Caco-2 (cell line): ENCODE results near the gene MAML2. TPM values are rescaled to one million over a fixed set of nuclear protein-coding genes. Genes with fewer than 3 reads are reported as not detected.
A peak's percentile ranks its signal among the peaks of the same experiment; 100 is the strongest.

Experiments
- BruUV-seq: library from RNA; stranded (reverse); fragments of 400-500 nt; replicated peaks from 2 replicates; lab custom pipeline; 2021; lab: Mats Ljungman, UMichigan
- CTCF ChIA-PET: fragments of 300-600 bp; sonication (Branson Sonifier 250); formaldehyde crosslinking; loops from one replicate; lab custom pipeline; 2022; ENCODE audit warnings: antibody characterized with exemption; lab: Charles Lee
- POLR2A ChIA-PET: fragments of 300-600 bp; sonication (Branson Sonifier 250); formaldehyde crosslinking; loops from one replicate; lab custom pipeline; 2022; ENCODE audit warnings: antibody characterized with exemption; lab: Charles Lee
- DNase-seq, 2 experiments: peaks; one replicate each; pipeline versions ENCODE4 v3.0.0 to v3.0.0-alpha.2; 2020 to 2022
- H3K27me3 ChIP-seq: replicated peaks from 2 replicates; pipeline ENCODE4 v1.6.0; 2011; ENCODE audit warnings: low read length; ENCODE audit not compliant: control insufficient read depth, insufficient read depth
- H3K36me3 ChIP-seq: 2 replicates; pipeline ENCODE4 v1.5.1; 2011; ENCODE audit warnings: low read length; ENCODE audit not compliant: control insufficient read depth, insufficient read depth
- H3K4me1 ChIP-seq: fragments of 250-450 bp; sonication (Bioruptor Pico); 2 replicates; pipeline ENCODE4 v1.5.1; 2020; ENCODE audit warnings: mild to moderate bottlenecking
- H3K4me3 ChIP-seq: 2 replicates; pipeline ENCODE4 v1.5.1; 2011; ENCODE audit warnings: low read depth, mild to moderate bottlenecking, control low read depth, low read length
- H3K9me3 ChIP-seq: fragments of 250-450 bp; sonication (Bioruptor Pico); 2 replicates; pipeline ENCODE4 v1.5.1; 2020; ENCODE audit warnings: mild to moderate bottlenecking, moderate library complexity
- H3K27ac Mint-ChIP-seq: one replicate; pipeline ENCODE4 v1.8.0; 2022; ENCODE audit warnings: mixed read lengths; ENCODE audit not compliant: unreplicated experiment
- H3K27me3 Mint-ChIP-seq: one replicate; pipeline ENCODE4 v1.8.0; 2022; ENCODE audit warnings: mixed read lengths; ENCODE audit not compliant: insufficient read depth, unreplicated experiment
- H3K36me3 Mint-ChIP-seq: one replicate; pipeline ENCODE4 v1.8.0; 2022; ENCODE audit warnings: mild to moderate bottlenecking, mixed read lengths; ENCODE audit not compliant: insufficient read depth, unreplicated experiment
- H3K4me1 Mint-ChIP-seq: one replicate; pipeline ENCODE4 v1.8.0; 2022; ENCODE audit warnings: low read depth, mixed read lengths; ENCODE audit not compliant: unreplicated experiment
- H3K4me3 Mint-ChIP-seq: one replicate; pipeline ENCODE4 v1.8.0; 2022; ENCODE audit warnings: mild to moderate bottlenecking, moderate library complexity, mixed read lengths; ENCODE audit not compliant: unreplicated experiment
- H3K9me3 Mint-ChIP-seq: one replicate; pipeline ENCODE4 v1.8.0; 2022; ENCODE audit warnings: mixed read lengths; ENCODE audit not compliant: unreplicated experiment
- intact Hi-C: fragments of 100-400 bp; cut with micrococcal nuclease; formaldehyde crosslinking; loops from one replicate; pipeline ENCODE4 v1.10.0; 2022; ENCODE audit not compliant: unreplicated experiment
- total RNA-seq: library from RNA; stranded (reverse); gene quantifications from 2 replicates; pipeline ENCODE4 v1.2.3, GENCODE V29; 2022
- TF ChIP-seq, protein P1 (sequence below), 2 experiments: fragments of 200-600 bp in 1 of 2; IDR thresholded peaks; 1 replicate in 1 of 2; 2 replicates in 1 of 2; pipeline versions ENCODE4 v1.5.1 to v1.8.0; 2011 to 2022; ENCODE audit warnings: antibody characterized with exemption in 1 of 2, control low read depth in 1 of 2, inconsistent platforms in 1 of 2, low read depth in 1 of 2, low read length in 1 of 2, mild to moderate bottlenecking in 1 of 2, moderate library complexity in 1 of 2; ENCODE audit not compliant: insufficient read depth in 1 of 2, severe bottlenecking in 1 of 2, unreplicated experiment in 1 of 2

The MAML2 gene
- total RNA-seq, 1 experiment from 2014 or later, result 11.5 TPM

DNA sequence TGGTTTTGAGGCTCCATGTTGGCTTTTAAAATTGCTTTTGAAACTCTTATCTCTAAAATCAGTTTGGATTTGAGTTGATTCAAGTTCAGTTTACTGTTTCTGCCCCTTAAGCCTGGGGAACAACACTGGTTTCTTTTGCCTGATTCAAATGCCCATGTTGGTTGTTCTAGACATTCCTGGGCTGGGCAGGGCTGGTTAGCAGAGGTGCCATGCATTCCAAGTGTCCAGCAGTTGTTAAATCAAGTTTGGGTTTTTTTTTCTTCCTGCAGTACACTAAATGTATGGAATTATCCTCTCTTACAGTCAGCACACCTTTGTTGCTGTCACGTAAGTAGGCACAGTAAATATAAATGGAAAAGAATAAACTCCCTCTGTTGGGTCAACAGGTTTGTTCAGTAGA lies 351.9 kb downstream of the MAML2 start:
- Mint-ChIP-seq H3K4me3 (no peak overlapping the region), H3K36me3 (no peaks in the 10 kb centered on the region), H3K27me3 (no peaks in the 10 kb centered on the region), H3K27ac (peak overlapping the region; percentile 50), H3K9me3 (no peaks in the 10 kb centered on the region), H3K4me1 (peaks cover 23% of the 10 kb centered on the region)
- peak; percentile 35 to 44 for DNase-seq
- Histone ChIP-seq H3K4me1 (peaks cover 14% of the 10 kb centered on the region), H3K27me3 (no peaks in the 10 kb centered on the region), H3K9me3 (no peaks in the 10 kb centered on the region), H3K4me3 (no peak overlapping the region), H3K36me3 (no peaks in the 10 kb centered on the region)
- intact Hi-C loops, result loop anchor here (5.0 kb wide), 1 partner anchor 351 kb away; the partner anchor contains the start of gene MAML2
- TF ChIP-seq, protein P1, sequence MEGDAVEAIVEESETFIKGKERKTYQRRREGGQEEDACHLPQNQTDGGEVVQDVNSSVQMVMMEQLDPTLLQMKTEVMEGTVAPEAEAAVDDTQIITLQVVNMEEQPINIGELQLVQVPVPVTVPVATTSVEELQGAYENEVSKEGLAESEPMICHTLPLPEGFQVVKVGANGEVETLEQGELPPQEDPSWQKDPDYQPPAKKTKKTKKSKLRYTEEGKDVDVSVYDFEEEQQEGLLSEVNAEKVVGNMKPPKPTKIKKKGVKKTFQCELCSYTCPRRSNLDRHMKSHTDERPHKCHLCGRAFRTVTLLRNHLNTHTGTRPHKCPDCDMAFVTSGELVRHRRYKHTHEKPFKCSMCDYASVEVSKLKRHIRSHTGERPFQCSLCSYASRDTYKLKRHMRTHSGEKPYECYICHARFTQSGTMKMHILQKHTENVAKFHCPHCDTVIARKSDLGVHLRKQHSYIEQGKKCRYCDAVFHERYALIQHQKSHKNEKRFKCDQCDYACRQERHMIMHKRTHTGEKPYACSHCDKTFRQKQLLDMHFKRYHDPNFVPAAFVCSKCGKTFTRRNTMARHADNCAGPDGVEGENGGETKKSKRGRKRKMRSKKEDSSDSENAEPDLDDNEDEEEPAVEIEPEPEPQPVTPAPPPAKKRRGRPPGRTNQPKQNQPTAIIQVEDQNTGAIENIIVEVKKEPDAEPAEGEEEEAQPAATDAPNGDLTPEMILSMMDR (IDR thresholded peaks at IDR 0.05; ENCODE audit: insufficient read depth in 1 of 2, low read depth in 1 of 2, low read length in 1 of 2, severe bottlenecking in 1 of 2, unreplicated experiment in 1 of 2), result no peak
- BruUV-seq, result no TSS peak
- ChIA-PET CTCF (no interaction called here), POLR2A (no interaction called here)

DNA sequence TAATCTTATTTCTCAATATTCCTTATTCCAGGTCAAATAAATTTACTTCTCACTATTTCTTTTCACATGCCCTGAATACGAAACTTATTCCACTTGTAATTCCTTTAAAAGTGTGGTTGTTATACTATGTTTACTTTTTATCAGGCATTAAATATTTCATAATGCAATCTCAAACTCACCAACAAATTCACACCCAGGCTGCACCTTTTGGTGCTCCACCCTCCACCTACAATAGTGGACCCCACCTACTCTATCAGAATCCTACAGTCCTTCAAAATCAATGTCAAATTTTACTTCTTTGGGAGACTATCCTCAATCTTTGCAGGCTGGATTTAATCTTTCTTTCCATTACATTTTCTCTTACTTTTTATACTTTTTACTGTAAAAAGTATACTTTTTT lies 353.2 kb downstream of the MAML2 start:
- H3K4me1 ChIP-seq, result peaks cover 14% of the 10 kb centered on the region
- Mint-ChIP-seq H3K36me3 (no peaks in the 10 kb centered on the region), H3K27ac (no peak overlapping the region), H3K27me3 (no peaks in the 10 kb centered on the region), H3K9me3 (no peaks in the 10 kb centered on the region), H3K4me3 (no peak overlapping the region), H3K4me1 (peaks cover 26% of the 10 kb centered on the region)
- TF ChIP-seq, protein P1 (IDR thresholded peaks at IDR 0.05; ENCODE audit: insufficient read depth in 1 of 2, low read depth in 1 of 2, low read length in 1 of 2, severe bottlenecking in 1 of 2, unreplicated experiment in 1 of 2), result no peak
- H3K4me3 ChIP-seq, result no peak overlapping the region
- H3K27me3 ChIP-seq, result no peaks in the 10 kb centered on the region
- H3K9me3 ChIP-seq, result no peaks in the 10 kb centered on the region
- intact Hi-C loops, result loop anchor here (5.0 kb wide), 1 partner anchor 353 kb away; the partner anchor contains the start of gene MAML2
- no peaks in the 10 kb centered on the region for H3K36me3 ChIP-seq
- POLR2A ChIA-PET, result no interaction called here
- BruUV-seq, result no TSS peak
- DNase-seq, result no peak
- CTCF ChIA-PET, result no interaction called here

DNA sequence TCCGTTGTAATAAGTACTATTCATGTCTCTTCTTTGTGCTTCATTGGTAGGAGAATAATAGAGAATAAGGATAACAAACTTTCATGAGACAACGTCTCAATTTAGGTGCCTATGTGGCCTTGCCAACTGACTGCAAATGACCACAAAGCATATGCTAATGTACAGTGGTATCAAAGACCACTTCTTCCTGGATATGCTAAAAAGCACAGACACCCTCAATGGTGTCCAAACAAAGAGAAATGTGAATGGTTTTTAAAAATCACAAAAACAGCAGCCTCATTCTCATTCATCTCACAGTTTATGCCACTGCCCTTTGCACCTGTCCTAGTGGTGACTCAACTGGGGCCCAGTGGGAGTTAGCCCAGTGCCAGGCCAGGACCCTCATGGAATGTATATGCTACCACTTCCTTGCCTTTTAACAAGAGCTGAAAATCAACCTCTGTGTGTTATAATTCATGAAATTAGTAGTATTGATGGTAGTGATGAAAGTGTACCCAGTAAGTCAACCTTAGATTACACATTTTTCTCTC lies 353.9 kb downstream of the MAML2 start:
- Mint-ChIP-seq H3K9me3 (no peaks in the 10 kb centered on the region), H3K27ac (no peak overlapping the region)
- no TSS peak for BruUV-seq

More for the DNA sequence above, 353.9 kb downstream of the MAML2 start:
- no peaks in the 10 kb centered on the region for H3K9me3 ChIP-seq
- no peaks in the 10 kb centered on the region for H3K36me3 ChIP-seq
- no peaks in the 10 kb centered on the region for H3K27me3 ChIP-seq
- Mint-ChIP-seq H3K27me3 (no peaks in the 10 kb centered on the region), H3K4me1 (peaks cover 30% of the 10 kb centered on the region), H3K36me3 (no peaks in the 10 kb centered on the region), H3K4me3 (no peak overlapping the region)
- no peak for DNase-seq
- intact Hi-C loops, result no loop called here
- H3K4me1 ChIP-seq, result peaks cover 17% of the 10 kb centered on the region
- ChIA-PET CTCF (no interaction called here), POLR2A (no interaction called here)
- TF ChIP-seq, protein P1 (IDR thresholded peaks at IDR 0.05; ENCODE audit: insufficient read depth in 1 of 2, low read depth in 1 of 2, low read length in 1 of 2, severe bottlenecking in 1 of 2, unreplicated experiment in 1 of 2), result no peak
- no peak overlapping the region for H3K4me3 ChIP-seq
